ENCODE data around the gene ADARB2. TPM values are rescaled to one million over a fixed set of nuclear protein-coding genes. Genes with fewer than 3 reads are reported as not detected.
A peak's percentile ranks its signal among the peaks of the same experiment; 100 is the strongest.

The ADARB2 gene
- total RNA-seq, 1 donor from 2014 or later: not detected

DNA sequence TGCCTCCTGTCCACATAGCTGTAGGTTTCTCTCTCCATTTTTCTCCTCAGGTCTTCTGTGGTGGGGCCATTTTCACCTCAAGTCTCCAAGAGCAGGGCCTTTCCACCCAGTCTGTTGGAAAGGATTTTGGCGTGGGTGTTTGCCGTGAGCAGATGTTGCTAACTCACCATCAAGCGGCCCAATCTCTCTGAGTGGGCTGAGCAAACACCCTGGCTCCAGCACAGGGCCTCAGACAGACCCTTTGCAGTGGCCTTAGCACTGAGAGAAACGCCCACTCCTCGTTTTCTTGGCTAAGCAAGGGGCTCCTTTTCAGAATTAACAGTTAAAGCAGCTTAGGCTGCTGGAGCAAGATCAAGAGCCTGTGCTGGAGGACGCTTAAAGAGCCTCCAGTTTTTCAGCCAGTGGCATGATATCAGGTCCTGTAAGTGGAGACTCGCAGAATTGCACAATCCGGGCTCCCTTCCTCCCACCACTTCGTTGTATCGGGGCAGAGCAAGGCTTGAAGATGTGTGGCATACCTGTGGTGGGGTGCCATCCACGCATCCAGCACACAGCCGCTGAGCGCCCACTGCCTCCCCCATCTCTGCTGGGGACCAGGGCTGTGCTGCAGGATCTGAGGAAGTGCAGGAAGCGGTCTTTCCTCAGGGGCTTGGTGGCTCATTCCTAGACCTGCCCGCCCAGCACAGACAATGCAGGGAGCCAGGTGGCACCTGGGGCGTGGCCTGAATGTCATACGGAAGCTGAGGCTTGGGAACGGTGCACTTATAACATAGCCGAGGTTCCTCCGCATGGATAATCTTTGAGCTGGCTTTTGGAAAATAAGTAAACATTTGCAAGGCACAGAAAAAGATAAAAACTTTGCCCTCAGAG is 142.7 kb downstream of the ADARB2 start:
- Histone ChIP-seq H3K27me3 (no peaks in the 10 kb centered on the region), H3K4me1 (no peaks in the 10 kb centered on the region), H3K4me3 (no peak overlapping the region), H3K27ac (no peak overlapping the region), H3K9me3 (no peaks in the 10 kb centered on the region), H3K36me3 (no peaks in the 10 kb centered on the region)
- no peak for TF ChIP-seq CTCF (IDR thresholded peaks at IDR 0.05)
- no peak for DNase-seq (ENCODE audit: low spot score in 2 of 2)
- intact Hi-C loops (cut with DNase I): no loop called here

DNA sequence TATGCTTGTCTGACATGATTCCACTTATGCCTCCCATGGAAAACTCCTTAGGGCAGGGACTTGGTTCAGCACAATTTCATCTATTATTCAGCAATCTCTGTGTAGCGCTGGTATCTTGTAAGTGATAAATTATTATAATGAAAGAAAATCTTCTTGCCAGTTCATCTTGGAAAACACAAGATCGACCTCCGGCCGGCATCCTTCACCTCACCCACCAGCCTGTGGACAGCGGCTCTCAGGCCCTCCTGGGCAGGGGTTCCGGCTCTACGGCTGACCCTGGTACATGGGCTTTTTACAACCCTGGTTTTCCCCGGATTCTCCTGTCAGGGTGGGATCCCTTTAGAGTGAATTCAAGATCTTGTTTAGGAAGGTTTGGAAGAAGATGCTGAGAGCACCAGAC is 145.6 kb downstream of the ADARB2 start:
- H3K36me3 ChIP-seq: no peaks in the 10 kb centered on the region
- H3K4me3 ChIP-seq: no peak overlapping the region
- H3K27ac ChIP-seq: no peak overlapping the region
- no peaks in the 10 kb centered on the region for H3K27me3 ChIP-seq
- H3K4me1 ChIP-seq: no peaks in the 10 kb centered on the region
- no peaks in the 10 kb centered on the region for H3K9me3 ChIP-seq
- TF ChIP-seq CTCF (IDR thresholded peaks at IDR 0.05): no peak
- DNase-seq (ENCODE audit: low spot score in 2 of 2): no peak
- intact Hi-C loops (cut with DNase I): no loop called here

GRCh38 chr10:1591045-1591444 is 146.3 kb downstream of the ADARB2 start:
- TF ChIP-seq CTCF (IDR thresholded peaks at IDR 0.05): no peak
- Histone ChIP-seq H3K9me3 (no peaks in the 10 kb centered on the region), H3K27me3 (no peaks in the 10 kb centered on the region), H3K4me1 (no peaks in the 10 kb centered on the region), H3K27ac (no peak overlapping the region), H3K36me3 (no peaks in the 10 kb centered on the region), H3K4me3 (no peak overlapping the region)
- no peak for DNase-seq (ENCODE audit: low spot score in 2 of 2)
- intact Hi-C loops (cut with DNase I): no loop called here

DNA sequence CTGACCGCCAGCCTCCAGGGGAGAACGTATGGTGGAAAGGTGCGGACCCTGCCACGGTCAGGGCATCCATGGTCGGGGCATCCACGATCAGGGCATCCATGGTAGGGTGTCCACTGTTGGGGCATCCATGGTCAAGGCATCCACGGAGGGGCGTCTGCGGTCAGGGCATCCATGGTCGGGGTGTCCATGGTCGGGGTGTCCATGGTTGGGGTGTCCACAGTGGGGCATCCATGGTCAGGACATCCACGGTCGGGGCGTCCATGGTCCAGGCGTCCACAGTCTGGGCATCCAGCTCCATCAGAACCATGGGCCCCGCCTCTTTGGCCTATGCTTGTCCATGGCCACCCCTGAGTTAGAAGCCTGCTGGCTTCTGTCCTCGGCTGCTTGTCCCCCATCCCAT is 148.1 kb downstream of the ADARB2 start:
- Histone ChIP-seq H3K27me3 (no peaks in the 10 kb centered on the region), H3K4me3 (no peak overlapping the region), H3K27ac (no peak overlapping the region), H3K36me3 (no peaks in the 10 kb centered on the region), H3K9me3 (no peaks in the 10 kb centered on the region), H3K4me1 (no peaks in the 10 kb centered on the region)
- peak in 1 of 2 donors; percentile 35 for DNase-seq (ENCODE audit: low spot score in 2 of 2)
- TF ChIP-seq CTCF (IDR thresholded peaks at IDR 0.05): no peak
- intact Hi-C loops (cut with DNase I): no loop called here

- no peaks in the 10 kb centered on the region for H3K27me3 ChIP-seq
- no peaks in the 10 kb centered on the region for H3K36me3 ChIP-seq
- no peak overlapping the region for H3K4me3 ChIP-seq
- H3K27ac ChIP-seq: no peak overlapping the region
- no peaks in the 10 kb centered on the region for H3K4me1 ChIP-seq
- no peak for TF ChIP-seq CTCF (IDR thresholded peaks at IDR 0.05)
- intact Hi-C loops (cut with DNase I): no loop called here
- no peaks in the 10 kb centered on the region for H3K9me3 ChIP-seq
- no peak for DNase-seq (ENCODE audit: low spot score in 2 of 2)
Measured at GRCh38 chr10:1582739-1583138, 154.6 kb downstream of the ADARB2 start.

Measured in ascending aorta (tissue), 2 donors.